HL-60 (cell line): ENCODE data around the gene KLHL40.

Experiments
- DNase-seq, 2 experiments: peaks; one replicate each; pipeline ENCODE4 v3.0.0-alpha.2; 2010 to 2020; ENCODE audit warnings: low read depth in 1 of 2, low spot score in 1 of 2
- H3K27ac ChIP-seq: fragments of 250-450 bp; sonication (Bioruptor Pico); replicated peaks from 2 replicates; pipeline ENCODE4 v1.5.1; 2020; ENCODE audit warnings: mild to moderate bottlenecking, moderate library complexity
- H3K27me3 ChIP-seq: fragments of 250-450 bp; sonication (Bioruptor Pico); 2 replicates; pipeline ENCODE4 v1.5.1; 2021; ENCODE audit warnings: mild to moderate bottlenecking, moderate library complexity; ENCODE audit not compliant: insufficient read depth, poor library complexity, severe bottlenecking
- H3K4me3 ChIP-seq: replicated peaks from 2 replicates; pipeline ENCODE4 v1.5.1; 2011; ENCODE audit warnings: mild to moderate bottlenecking, control low read depth, low read length; ENCODE audit not compliant: insufficient read depth
- GABPA ChIP-seq: IDR thresholded peaks from 2 replicates; pipeline ENCODE4 v1.6.1; 2012; ENCODE audit warnings: low read depth
- POLR2AphosphoS5 ChIP-seq: IDR thresholded peaks from 2 replicates; pipeline ENCODE4 v1.6.1; 2012; ENCODE audit warnings: low read depth
- SPI1 ChIP-seq: IDR thresholded peaks from 2 replicates; pipeline ENCODE4 v1.6.1; 2012; ENCODE audit warnings: low read depth, mild to moderate bottlenecking, borderline replicate concordance
- long read RNA-seq: library from polyadenylated mRNA; unstranded; transcript quantifications from one replicate; pipeline ENCODE4 v2.0.0, GENCODE V29; 2020
- TF ChIP-seq, protein P1 (sequence below): IDR thresholded peaks from 2 replicates; pipeline ENCODE4 v1.6.1; 2012; ENCODE audit warnings: low read depth; ENCODE audit not compliant: insufficient replicate concordance
- TF ChIP-seq, protein P2 (sequence below): IDR thresholded peaks from one replicate; pipeline ENCODE4 v1.5.1; 2011; ENCODE audit warnings: low read length, control low read depth, inconsistent platforms; ENCODE audit not compliant: insufficient read depth

The KLHL40 gene, protein sequence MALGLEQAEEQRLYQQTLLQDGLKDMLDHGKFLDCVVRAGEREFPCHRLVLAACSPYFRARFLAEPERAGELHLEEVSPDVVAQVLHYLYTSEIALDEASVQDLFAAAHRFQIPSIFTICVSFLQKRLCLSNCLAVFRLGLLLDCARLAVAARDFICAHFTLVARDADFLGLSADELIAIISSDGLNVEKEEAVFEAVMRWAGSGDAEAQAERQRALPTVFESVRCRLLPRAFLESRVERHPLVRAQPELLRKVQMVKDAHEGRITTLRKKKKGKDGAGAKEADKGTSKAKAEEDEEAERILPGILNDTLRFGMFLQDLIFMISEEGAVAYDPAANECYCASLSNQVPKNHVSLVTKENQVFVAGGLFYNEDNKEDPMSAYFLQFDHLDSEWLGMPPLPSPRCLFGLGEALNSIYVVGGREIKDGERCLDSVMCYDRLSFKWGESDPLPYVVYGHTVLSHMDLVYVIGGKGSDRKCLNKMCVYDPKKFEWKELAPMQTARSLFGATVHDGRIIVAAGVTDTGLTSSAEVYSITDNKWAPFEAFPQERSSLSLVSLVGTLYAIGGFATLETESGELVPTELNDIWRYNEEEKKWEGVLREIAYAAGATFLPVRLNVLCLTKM
- long read RNA-seq = 0 reads

DNA sequence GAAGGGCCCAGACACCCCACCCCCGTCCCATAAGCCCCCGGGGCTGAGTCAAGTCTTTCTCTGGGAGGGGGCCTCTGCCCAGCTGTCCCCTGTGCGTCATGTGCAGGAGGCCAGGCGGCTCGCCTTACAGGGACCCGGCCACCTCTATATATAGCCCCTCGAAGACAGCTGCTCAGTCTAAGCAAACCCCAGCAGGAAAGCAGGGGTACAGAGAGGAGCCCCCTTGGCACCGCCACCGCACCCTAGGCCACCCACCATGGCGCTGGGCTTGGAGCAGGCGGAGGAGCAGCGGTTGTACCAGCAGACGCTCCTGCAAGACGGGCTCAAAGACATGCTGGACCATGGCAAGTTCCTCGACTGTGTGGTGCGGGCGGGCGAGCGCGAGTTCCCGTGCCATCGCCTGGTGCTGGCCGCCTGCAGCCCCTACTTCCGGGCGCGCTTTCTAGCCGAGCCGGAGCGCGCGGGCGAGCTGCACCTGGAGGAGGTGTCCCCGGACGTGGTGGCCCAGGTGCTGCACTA, at the start of gene KLHL40:
Gene KLHL40 (plus strand): TSS at position 175 of the 519 bp plus-strand sequence. CDS start 82 bp downstream, at position 257.
- Histone ChIP-seq H3K27ac (no peak within 1 kb of the TSS), H3K4me3 (no peak within 1 kb of the TSS), H3K27me3 (no peaks in the 10 kb centered on the region)
- DNase-seq = no peak
- TF ChIP-seq GABPA = no peak
- TF ChIP-seq SPI1 = no peak
- no peak for TF ChIP-seq POLR2AphosphoS5
- TF ChIP-seq, protein P1, sequence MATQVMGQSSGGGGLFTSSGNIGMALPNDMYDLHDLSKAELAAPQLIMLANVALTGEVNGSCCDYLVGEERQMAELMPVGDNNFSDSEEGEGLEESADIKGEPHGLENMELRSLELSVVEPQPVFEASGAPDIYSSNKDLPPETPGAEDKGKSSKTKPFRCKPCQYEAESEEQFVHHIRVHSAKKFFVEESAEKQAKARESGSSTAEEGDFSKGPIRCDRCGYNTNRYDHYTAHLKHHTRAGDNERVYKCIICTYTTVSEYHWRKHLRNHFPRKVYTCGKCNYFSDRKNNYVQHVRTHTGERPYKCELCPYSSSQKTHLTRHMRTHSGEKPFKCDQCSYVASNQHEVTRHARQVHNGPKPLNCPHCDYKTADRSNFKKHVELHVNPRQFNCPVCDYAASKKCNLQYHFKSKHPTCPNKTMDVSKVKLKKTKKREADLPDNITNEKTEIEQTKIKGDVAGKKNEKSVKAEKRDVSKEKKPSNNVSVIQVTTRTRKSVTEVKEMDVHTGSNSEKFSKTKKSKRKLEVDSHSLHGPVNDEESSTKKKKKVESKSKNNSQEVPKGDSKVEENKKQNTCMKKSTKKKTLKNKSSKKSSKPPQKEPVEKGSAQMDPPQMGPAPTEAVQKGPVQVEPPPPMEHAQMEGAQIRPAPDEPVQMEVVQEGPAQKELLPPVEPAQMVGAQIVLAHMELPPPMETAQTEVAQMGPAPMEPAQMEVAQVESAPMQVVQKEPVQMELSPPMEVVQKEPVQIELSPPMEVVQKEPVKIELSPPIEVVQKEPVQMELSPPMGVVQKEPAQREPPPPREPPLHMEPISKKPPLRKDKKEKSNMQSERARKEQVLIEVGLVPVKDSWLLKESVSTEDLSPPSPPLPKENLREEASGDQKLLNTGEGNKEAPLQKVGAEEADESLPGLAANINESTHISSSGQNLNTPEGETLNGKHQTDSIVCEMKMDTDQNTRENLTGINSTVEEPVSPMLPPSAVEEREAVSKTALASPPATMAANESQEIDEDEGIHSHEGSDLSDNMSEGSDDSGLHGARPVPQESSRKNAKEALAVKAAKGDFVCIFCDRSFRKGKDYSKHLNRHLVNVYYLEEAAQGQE = no peak

DNA sequence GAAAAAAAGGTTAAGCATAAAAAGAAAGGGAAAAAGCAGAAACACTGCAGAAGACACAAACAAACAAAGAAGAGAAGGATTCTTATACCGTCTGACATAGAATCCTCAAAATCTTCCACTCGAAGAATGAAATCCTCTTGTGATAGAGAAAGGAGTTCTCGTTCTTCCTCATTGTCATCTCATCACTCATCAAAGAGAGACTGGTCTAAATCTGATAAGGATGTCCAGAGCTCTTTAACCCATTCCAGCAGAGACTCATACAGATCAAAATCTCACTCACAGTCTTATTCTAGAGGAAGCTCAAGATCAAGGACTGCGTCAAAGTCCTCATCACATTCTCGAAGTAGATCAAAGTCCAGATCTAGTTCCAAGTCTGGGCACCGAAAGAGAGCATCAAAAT, 48.3 kb upstream of the KLHL40 start:
- no peaks in the 10 kb centered on the region for H3K27me3 ChIP-seq
- no peak overlapping the region for H3K27ac ChIP-seq
- no peak for DNase-seq
- TF ChIP-seq GABPA (no peak), SPI1 (no peak), POLR2AphosphoS5 (no peak)
- H3K4me3 ChIP-seq = no peak overlapping the region

DNA sequence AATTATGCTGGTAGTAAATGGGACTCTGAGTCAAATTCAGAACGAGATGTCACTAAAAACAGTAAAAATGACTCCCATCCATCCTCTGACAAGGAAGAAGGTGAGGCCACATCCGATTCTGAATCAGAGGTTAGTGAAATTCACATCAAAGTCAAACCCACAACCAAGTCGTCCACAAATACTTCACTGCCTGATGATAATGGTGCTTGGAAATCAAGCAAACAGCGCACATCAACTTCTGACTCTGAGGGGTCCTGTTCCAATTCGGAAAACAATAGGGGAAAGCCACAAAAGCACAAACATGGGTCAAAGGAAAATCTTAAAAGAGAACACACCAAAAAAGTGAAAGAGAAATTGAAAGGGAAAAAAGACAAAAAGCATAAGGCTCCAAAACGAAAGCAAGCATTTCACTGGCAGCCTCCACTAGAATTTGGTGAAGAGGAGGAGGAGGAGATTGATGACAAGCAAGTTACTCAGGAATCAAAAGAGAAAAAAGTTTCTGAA, 46.9 kb upstream of the KLHL40 start:
- DNase-seq = no peak
- Histone ChIP-seq H3K4me3 (no peak overlapping the region), H3K27ac (no peak overlapping the region), H3K27me3 (no peaks in the 10 kb centered on the region)
- no peak for TF ChIP-seq POLR2AphosphoS5
- no peak for TF ChIP-seq GABPA
- TF ChIP-seq, protein P2, sequence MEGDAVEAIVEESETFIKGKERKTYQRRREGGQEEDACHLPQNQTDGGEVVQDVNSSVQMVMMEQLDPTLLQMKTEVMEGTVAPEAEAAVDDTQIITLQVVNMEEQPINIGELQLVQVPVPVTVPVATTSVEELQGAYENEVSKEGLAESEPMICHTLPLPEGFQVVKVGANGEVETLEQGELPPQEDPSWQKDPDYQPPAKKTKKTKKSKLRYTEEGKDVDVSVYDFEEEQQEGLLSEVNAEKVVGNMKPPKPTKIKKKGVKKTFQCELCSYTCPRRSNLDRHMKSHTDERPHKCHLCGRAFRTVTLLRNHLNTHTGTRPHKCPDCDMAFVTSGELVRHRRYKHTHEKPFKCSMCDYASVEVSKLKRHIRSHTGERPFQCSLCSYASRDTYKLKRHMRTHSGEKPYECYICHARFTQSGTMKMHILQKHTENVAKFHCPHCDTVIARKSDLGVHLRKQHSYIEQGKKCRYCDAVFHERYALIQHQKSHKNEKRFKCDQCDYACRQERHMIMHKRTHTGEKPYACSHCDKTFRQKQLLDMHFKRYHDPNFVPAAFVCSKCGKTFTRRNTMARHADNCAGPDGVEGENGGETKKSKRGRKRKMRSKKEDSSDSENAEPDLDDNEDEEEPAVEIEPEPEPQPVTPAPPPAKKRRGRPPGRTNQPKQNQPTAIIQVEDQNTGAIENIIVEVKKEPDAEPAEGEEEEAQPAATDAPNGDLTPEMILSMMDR = no peak
- TF ChIP-seq, protein P1 = no peak
- TF ChIP-seq SPI1 = no peak

DNA sequence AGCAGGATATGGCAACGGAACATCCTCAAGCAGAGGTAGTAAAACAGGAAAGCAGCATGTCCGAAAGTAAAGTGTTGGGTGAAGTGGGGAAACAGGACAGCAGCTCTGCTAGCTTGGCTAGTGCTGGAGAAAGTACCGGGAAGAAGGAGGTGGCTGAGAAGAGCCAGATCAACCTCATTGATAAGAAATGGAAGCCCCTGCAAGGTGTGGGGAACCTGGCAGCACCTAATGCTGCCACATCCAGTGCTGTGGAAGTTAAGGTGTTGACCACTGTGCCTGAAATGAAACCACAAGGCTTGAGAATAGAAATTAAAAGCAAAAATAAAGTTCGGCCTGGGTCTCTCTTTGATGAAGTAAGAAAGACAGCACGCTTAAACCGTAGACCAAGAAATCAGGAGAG, 46.1 kb upstream of the KLHL40 start:
- Histone ChIP-seq H3K27me3 (no peaks in the 10 kb centered on the region), H3K27ac (no peak overlapping the region), H3K4me3 (no peak overlapping the region)
- DNase-seq = no peak
- no peak for TF ChIP-seq SPI1

DNA sequence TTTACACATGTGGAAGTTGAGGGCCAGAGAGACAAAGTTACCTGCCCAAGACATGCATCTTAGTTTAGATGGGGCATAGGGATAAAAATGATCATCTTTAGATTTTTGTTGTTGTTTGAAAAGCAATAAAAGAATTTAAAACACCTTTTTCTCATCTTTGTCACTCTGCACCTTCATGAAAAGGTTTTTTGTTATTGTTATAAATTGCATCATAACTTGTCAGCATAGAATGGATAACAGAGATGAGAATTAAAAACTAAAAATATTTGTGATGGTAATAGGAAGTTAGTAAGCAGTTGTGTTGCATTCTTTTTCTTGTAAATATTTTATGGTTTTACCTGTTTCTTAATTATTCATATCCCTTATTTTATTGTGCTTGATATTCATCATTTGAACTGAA, 45.2 kb upstream of the KLHL40 start:
- TF ChIP-seq, protein P2 = no peak
- TF ChIP-seq GABPA (no peak), POLR2AphosphoS5 (no peak), SPI1 (no peak)
- TF ChIP-seq, protein P1 = no peak
- no peak overlapping the region for H3K27ac ChIP-seq
- no peaks in the 10 kb centered on the region for H3K27me3 ChIP-seq
- DNase-seq = no peak
- H3K4me3 ChIP-seq = no peak overlapping the region
